Smooth muscle cell (in vitro differentiated cells): ENCODE data around the gene TRIM4. TPM values are rescaled to one million over a fixed set of nuclear protein-coding genes. Genes with fewer than 3 reads are reported as not detected.

Source experiments
- DNase-seq: peaks from one replicate; lab custom pipeline; 2025; ENCODE audit not compliant: unreplicated experiment; lab: John Stamatoyannopoulos, UW
- H2AFZ ChIP-seq: fragments of 200-600 bp; sonication (generic); 2 replicates; pipeline ENCODE4 v1.6.0; 2016; ENCODE audit warnings: antibody characterized with exemption, low read depth, mild to moderate bottlenecking
- H3F3A ChIP-seq: fragments of 200-600 bp; sonication (generic); 2 replicates; pipeline ENCODE4 v1.6.0; 2017; ENCODE audit warnings: antibody characterized with exemption, low read depth
- H3K27ac ChIP-seq: fragments of 200-600 bp; sonication (generic); 2 replicates; pipeline ENCODE4 v1.5.1; 2016; ENCODE audit warnings: low read depth, mild to moderate bottlenecking
- H3K27me3 ChIP-seq: fragments of 200-600 bp; sonication (generic); 2 replicates; pipeline ENCODE4 v1.6.1; 2016; ENCODE audit warnings: low read depth, mild to moderate bottlenecking
- H3K36me3 ChIP-seq: fragments of 200-600 bp; sonication (generic); 2 replicates; pipeline ENCODE4 v1.5.1; 2016; ENCODE audit warnings: low read depth
- H3K4me1 ChIP-seq: fragments of 200-600 bp; sonication (generic); 2 replicates; pipeline ENCODE4 v1.5.1; 2016; ENCODE audit warnings: low read depth
- H3K4me2 ChIP-seq: fragments of 200-600 bp; sonication (generic); 2 replicates; pipeline ENCODE4 v1.6.0; 2016; ENCODE audit warnings: mild to moderate bottlenecking
- H3K4me3 ChIP-seq: fragments of 200-600 bp; sonication (generic); 2 replicates; pipeline ENCODE4 v1.5.1; 2016; ENCODE audit warnings: mild to moderate bottlenecking
- H3K79me2 ChIP-seq: fragments of 200-600 bp; sonication (generic); 2 replicates; pipeline ENCODE4 v1.6.0; 2016; ENCODE audit warnings: low read depth, mild to moderate bottlenecking
- H3K9ac ChIP-seq: fragments of 200-600 bp; sonication (generic); 2 replicates; pipeline ENCODE4 v1.6.0; 2016; ENCODE audit warnings: low read depth
- H3K9me3 ChIP-seq: fragments of 200-600 bp; sonication (generic); replicated peaks from 2 replicates; pipeline ENCODE4 v1.5.1; 2016; ENCODE audit warnings: low read depth
- H4K20me1 ChIP-seq: fragments of 200-600 bp; sonication (generic); 2 replicates; pipeline ENCODE4 v1.6.0; 2016; ENCODE audit warnings: low read depth
- WGBS: methylation state at CpG from one replicate; pipeline ENCODE4 v1.1.7; 2016; ENCODE audit warnings: low lambda C conversion rate; 5-methylcytosine and 5-hydroxymethylcytosine counted together
- polyA plus RNA-seq: library from polyadenylated mRNA; unstranded; fragments of >200 nt; fragmentation: Nextera tagmentation; extraction: Ambion mirVana; gene quantifications from 2 replicates; pipeline ENCODE4 v1.2.1, GENCODE V29; 2016
- total RNA-seq: library from RNA; depleted of rRNA; stranded (reverse); fragments of >200 nt; gene quantifications from 2 replicates; pipeline ENCODE4 v1.2.3, GENCODE V29; 2014
- TF ChIP-seq, protein P1 (sequence below): fragments of 200-600 bp; sonication (generic); IDR thresholded peaks from 2 replicates; pipeline ENCODE4 v1.5.1; 2017; ENCODE audit warnings: borderline replicate concordance, mild to moderate bottlenecking, antibody characterized with exemption; ENCODE audit not compliant: insufficient read depth, poor library complexity, severe bottlenecking

The TRIM4 gene
- total and polyA plus RNA-seq, 2 experiments from 2014 or later, result not detected

DNA sequence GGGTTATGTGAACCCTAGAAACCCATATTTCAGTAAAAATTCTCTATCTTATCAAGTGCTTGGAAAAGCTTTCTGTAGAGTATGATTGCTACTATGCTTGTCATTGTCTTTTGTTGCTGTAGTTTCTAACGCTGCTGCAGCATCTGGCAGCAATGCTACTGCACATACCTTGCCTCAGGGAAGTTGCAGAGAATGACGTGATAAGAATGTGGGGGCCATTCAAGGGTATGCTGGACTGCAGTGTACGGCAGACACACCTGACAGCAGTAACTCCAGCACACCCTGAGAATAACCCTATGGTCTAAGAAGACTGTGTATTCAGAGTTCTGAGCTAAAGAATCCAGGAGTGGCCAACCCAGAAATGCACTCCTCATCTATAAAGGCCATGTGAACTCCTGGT lies 20.5 kb downstream of the TRIM4 start:
- Histone ChIP-seq H3K79me2 (no peaks in the 10 kb centered on the region), H3K36me3 (no peaks in the 10 kb centered on the region), H3F3A (no peaks in the 10 kb centered on the region), H4K20me1 (no peaks in the 10 kb centered on the region), H3K9me3 (no peaks in the 10 kb centered on the region), H3K27ac (no peak overlapping the region), H3K27me3 (no peaks in the 10 kb centered on the region), H2AFZ (no peak overlapping the region), H3K4me3 (no peak overlapping the region), H3K4me1 (no peaks in the 10 kb centered on the region), H3K4me2 (no peak overlapping the region), H3K9ac (no peak overlapping the region)
- no peak for DNase-seq
- WGBS, result 52% methylated on average over 3 of the region's 3 CpGs
- TF ChIP-seq, protein P1, sequence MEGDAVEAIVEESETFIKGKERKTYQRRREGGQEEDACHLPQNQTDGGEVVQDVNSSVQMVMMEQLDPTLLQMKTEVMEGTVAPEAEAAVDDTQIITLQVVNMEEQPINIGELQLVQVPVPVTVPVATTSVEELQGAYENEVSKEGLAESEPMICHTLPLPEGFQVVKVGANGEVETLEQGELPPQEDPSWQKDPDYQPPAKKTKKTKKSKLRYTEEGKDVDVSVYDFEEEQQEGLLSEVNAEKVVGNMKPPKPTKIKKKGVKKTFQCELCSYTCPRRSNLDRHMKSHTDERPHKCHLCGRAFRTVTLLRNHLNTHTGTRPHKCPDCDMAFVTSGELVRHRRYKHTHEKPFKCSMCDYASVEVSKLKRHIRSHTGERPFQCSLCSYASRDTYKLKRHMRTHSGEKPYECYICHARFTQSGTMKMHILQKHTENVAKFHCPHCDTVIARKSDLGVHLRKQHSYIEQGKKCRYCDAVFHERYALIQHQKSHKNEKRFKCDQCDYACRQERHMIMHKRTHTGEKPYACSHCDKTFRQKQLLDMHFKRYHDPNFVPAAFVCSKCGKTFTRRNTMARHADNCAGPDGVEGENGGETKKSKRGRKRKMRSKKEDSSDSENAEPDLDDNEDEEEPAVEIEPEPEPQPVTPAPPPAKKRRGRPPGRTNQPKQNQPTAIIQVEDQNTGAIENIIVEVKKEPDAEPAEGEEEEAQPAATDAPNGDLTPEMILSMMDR, result no peak

DNA sequence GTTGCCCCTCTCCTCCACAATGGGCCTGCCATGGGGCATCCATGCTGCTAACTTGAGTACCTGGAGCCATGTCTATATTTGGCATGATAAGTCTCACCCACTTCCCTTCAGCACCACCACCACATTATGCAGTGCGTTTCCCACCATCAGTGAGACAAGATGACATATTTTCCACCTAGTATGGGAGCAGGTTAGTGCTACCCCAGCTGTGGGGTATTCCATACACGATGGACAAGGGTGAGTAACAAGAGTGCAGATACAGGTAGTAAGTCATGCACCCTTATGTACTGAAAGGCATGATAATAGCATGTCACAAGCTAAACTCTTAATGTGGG lies 21.3 kb downstream of the TRIM4 start:
- H3K27ac ChIP-seq, result no peak overlapping the region
- TF ChIP-seq, protein P1, result no peak

DNA sequence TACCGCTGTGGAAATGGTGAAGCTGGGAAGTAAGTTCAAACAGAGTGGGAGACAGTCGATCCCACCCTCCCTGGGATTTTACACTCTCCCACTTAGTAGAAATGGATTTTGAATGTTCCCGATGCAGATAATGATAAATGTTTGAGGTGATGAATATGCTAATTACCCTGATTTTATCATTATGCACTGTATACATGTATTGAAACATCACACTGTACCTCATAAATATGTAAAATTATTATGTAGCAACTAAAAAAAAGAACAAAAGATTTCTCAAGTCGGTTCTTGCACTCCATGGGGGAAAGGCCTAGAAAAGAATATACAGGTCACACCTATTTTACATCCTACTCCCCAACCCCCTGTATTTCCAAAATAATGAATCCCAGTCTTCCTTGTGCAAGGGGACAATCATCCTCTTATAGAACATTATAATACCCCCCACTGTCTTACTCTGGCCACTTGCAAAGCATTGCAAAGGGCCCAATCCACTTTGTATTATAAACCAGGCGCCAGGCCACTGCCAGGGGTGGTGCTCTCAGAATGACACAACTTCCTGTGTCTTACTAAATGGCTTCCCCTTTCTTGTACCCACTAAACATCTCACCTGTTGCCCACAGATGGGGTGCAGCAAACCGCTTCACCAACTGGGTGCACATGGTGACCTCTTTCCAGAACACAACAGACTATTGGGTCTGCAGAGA lies 21.9 kb downstream of the TRIM4 start:
- Histone ChIP-seq H2AFZ (no peak overlapping the region), H3K27me3 (no peaks in the 10 kb centered on the region), H3K4me1 (no peaks in the 10 kb centered on the region), H4K20me1 (no peaks in the 10 kb centered on the region), H3F3A (no peaks in the 10 kb centered on the region), H3K4me3 (no peak overlapping the region), H3K27ac (no peak overlapping the region), H3K79me2 (no peaks in the 10 kb centered on the region), H3K4me2 (no peak overlapping the region), H3K36me3 (no peaks in the 10 kb centered on the region), H3K9me3 (no peaks in the 10 kb centered on the region), H3K9ac (no peak overlapping the region)
- 91% methylated on average over 6 of the region's 6 CpGs for WGBS
- TF ChIP-seq, protein P1, result no peak
- DNase-seq, result no peak

More for the DNA sequence above, 21.3 kb downstream of the TRIM4 start:
- 88% methylated on average over 2 of the region's 2 CpGs for WGBS
- Histone ChIP-seq H3K27me3 (no peaks in the 10 kb centered on the region), H3K79me2 (no peaks in the 10 kb centered on the region), H3K4me3 (no peak overlapping the region), H4K20me1 (no peaks in the 10 kb centered on the region), H3K36me3 (no peaks in the 10 kb centered on the region), H3K4me2 (no peak overlapping the region), H3F3A (no peaks in the 10 kb centered on the region), H3K9ac (no peak overlapping the region), H2AFZ (no peak overlapping the region), H3K9me3 (no peaks in the 10 kb centered on the region), H3K4me1 (no peaks in the 10 kb centered on the region)
- no peak for DNase-seq

DNA sequence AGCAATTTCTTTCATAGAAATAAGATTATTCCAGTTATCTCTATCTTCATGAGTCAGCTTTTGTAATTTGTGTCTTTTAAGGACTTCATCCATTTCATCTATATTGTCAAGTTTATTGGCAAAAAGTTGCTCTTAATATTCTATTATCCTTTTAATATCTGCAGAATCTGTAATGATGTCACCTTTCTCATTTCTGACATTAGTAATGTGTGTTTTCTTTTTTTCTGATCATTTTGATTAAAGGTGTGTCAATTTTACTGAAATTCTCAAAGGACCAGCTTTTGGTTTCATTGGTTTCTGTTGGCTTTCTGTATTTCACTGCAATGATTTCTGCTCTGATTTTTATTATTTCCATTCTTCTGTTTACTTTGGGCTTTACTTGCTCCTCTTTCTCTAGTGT lies 24.6 kb downstream of the TRIM4 start:
- TF ChIP-seq, protein P1, result no peak
- no peak overlapping the region for H3K4me3 ChIP-seq
- H3K27me3 ChIP-seq, result no peaks in the 10 kb centered on the region
- H3F3A ChIP-seq, result no peaks in the 10 kb centered on the region
- no peak overlapping the region for H2AFZ ChIP-seq
- H3K27ac ChIP-seq, result no peak overlapping the region
- H3K4me1 ChIP-seq, result no peaks in the 10 kb centered on the region
- no peak for DNase-seq
- no peaks in the 10 kb centered on the region for H3K79me2 ChIP-seq
- no peaks in the 10 kb centered on the region for H3K9me3 ChIP-seq
- H4K20me1 ChIP-seq, result no peaks in the 10 kb centered on the region
- no peak overlapping the region for H3K9ac ChIP-seq
- no peak overlapping the region for H3K4me2 ChIP-seq
- H3K36me3 ChIP-seq, result no peaks in the 10 kb centered on the region
